HepG2 (cell line): Measurements from ENCODE around the gene EHD1. TPM values are rescaled to one million over a fixed set of nuclear protein-coding genes. Genes with fewer than 3 reads are reported as not detected.

ENCODE experiments used
- HDAC1 ChIP-seq: sonication (generic); formaldehyde crosslinking; IDR thresholded peaks from 2 replicates; pipeline ENCODE4 v1.5.1; 2020; ENCODE audit warnings: mild to moderate bottlenecking, missing genetic modification reagents
- IRX3 ChIP-seq: sonication (generic); formaldehyde crosslinking; IDR thresholded peaks from 2 replicates; pipeline ENCODE4 v1.8.1; 2023; ENCODE audit warnings: mild to moderate bottlenecking, low read depth, missing genetic modification reagents, borderline replicate concordance
- YY1 ChIP-seq: IDR thresholded peaks from 2 replicates; pipeline ENCODE4 v1.6.1; 2011; ENCODE audit warnings: low read length, low read depth, moderate library complexity, mild to moderate bottlenecking; ENCODE audit not compliant: insufficient read depth, insufficient replicate concordance
- ZNF552 ChIP-seq: sonication (generic); formaldehyde crosslinking; IDR thresholded peaks from 2 replicates; pipeline ENCODE4 v1.9.0; 2022; ENCODE audit warnings: missing genetic modification reagents, mild to moderate bottlenecking, borderline replicate concordance
- ZNF761 ChIP-seq: sonication (generic); formaldehyde crosslinking; conservative IDR thresholded peaks from 2 replicates; pipeline ENCODE4 v1.4.0; 2020; ENCODE audit warnings: mild to moderate bottlenecking, missing genetic modification reagents
- ZNF768 ChIP-seq: sonication (generic); formaldehyde crosslinking; IDR thresholded peaks from 2 replicates; pipeline ENCODE4 v1.4.0; 2020; ENCODE audit warnings: missing genetic modification reagents
- ZNF792 ChIP-seq: IDR thresholded peaks from 2 replicates; pipeline ENCODE4 v1.6.1; 2016
- ZSCAN30 ChIP-seq: sonication (generic); formaldehyde crosslinking; IDR thresholded peaks from 2 replicates; pipeline ENCODE4 v1.5.0; 2020; ENCODE audit warnings: mild to moderate bottlenecking, missing genetic modification reagents
- polyA plus RNA-seq, 8 experiments: library from polyadenylated mRNA; depleted of rRNA in 3 of 8; stranded (reverse) in 7 of 8; unstranded in 1 of 8; fragments of >200 nt; fragmentation: Illumina TruSeq in 4 of 8; extraction: Trizol in 4 of 8; gene quantifications; 2 replicates each; pipeline versions ENCODE4 v1.2.1 to v1.2.3, GENCODE V29; 2011 to 2016; ENCODE audit warnings: low read depth in 4 of 8, missing spikeins in 1 of 8, mixed read lengths in 1 of 8; ENCODE audit not compliant: insufficient read depth in 1 of 8
- total RNA-seq, 5 experiments: library from RNA; depleted of rRNA; stranded (reverse); fragments of >200 nt; fragmentation: Illumina TruSeq; extraction: Trizol; gene quantifications; 2 replicates each; pipeline ENCODE4 v1.2.3, GENCODE V29; 2016; ENCODE audit warnings: low read depth in 1 of 5
- TF ChIP-seq, protein P1 (sequence below): sonication (generic); formaldehyde crosslinking; IDR thresholded peaks from 2 replicates; pipeline ENCODE4 v1.5.0; 2020; ENCODE audit warnings: mild to moderate bottlenecking, missing genetic modification reagents
- TF ChIP-seq, protein P2 (sequence below): sonication (generic); formaldehyde crosslinking; conservative IDR thresholded peaks from 2 replicates; pipeline ENCODE4 v1.8.1; 2023; ENCODE audit warnings: missing genetic modification reagents
- TF ChIP-seq, protein P3 (sequence below): sonication (generic); formaldehyde crosslinking; IDR thresholded peaks from 2 replicates; pipeline ENCODE4 v1.8.1; 2022; ENCODE audit warnings: low read depth, mild to moderate bottlenecking, missing genetic modification reagents
- TF ChIP-seq, protein P4 (sequence below): sonication (generic); formaldehyde crosslinking; IDR thresholded peaks from 2 replicates; pipeline ENCODE4 v1.4.0; 2020; ENCODE audit warnings: missing genetic modification reagents
- TF ChIP-seq, protein P5 (sequence below): sonication (generic); formaldehyde crosslinking; IDR thresholded peaks from 2 replicates; pipeline ENCODE4 v1.4.0; 2020; ENCODE audit warnings: missing genetic modification reagents, borderline replicate concordance

EHD1 gene
- total and polyA plus RNA-seq, 2 of the 13 experiments (the other 11 are each of a cell fraction or from before 2014, with no cell fraction given) = 23.6 to 26.6 TPM

DNA sequence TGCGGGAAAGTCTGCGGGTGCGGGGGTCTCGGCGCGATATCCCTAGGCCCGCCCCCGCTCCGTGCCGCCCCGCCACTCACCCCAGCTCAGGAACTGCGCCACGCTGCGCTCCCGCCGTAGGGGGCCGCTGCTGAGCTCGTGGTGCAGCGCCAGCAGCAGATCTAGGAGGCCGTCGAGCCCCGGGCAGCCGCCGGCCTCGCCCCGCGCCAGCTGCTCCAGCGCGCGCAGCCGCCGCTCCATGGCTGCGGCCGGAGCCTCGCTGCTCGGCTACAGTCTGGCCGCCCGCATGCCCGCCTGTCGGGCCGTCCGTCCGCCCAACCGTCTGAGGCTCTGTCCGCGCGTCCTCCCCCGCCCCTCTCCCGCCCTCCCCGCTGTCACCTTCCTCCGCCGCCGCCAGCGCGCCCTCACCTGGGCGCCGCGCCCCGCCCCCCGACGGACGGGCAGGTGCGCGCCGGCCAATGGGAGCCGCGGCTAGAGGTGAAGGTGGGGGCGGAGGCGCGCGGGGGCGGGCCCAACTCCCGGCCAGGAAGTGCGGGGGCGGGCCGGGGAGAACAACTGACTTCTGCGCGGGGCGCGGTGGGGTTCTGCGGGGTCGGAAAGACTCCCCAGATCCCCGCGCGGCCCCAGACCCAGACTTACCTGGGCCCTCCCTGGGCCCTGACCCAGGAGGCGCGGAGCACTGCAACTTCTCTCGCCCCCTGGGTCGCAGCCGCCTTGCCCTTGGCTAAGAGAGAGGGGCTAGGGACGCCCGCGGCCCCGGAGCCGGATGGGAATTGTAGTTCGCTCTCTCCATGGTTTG is 33.9 kb downstream of the EHD1 start, which contains the start of gene CDC42BPG (continued):
- TF ChIP-seq, protein P1, sequence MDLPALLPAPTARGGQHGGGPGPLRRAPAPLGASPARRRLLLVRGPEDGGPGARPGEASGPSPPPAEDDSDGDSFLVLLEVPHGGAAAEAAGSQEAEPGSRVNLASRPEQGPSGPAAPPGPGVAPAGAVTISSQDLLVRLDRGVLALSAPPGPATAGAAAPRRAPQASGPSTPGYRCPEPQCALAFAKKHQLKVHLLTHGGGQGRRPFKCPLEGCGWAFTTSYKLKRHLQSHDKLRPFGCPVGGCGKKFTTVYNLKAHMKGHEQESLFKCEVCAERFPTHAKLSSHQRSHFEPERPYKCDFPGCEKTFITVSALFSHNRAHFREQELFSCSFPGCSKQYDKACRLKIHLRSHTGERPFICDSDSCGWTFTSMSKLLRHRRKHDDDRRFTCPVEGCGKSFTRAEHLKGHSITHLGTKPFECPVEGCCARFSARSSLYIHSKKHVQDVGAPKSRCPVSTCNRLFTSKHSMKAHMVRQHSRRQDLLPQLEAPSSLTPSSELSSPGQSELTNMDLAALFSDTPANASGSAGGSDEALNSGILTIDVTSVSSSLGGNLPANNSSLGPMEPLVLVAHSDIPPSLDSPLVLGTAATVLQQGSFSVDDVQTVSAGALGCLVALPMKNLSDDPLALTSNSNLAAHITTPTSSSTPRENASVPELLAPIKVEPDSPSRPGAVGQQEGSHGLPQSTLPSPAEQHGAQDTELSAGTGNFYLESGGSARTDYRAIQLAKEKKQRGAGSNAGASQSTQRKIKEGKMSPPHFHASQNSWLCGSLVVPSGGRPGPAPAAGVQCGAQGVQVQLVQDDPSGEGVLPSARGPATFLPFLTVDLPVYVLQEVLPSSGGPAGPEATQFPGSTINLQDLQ = peak; percentile 34; the same call in 1 of the 2 replicates
- TF ChIP-seq IRX3 (CRISPR knock-in tag) (0 out of 2 replicates have a peak, but pooled peaks have one; percentile 40), ZNF761 (CRISPR knock-in tag) (no peak), ZNF792 (CRISPR knock-in tag) (no peak), ZSCAN30 (no peak), HDAC1 (no peak), ZNF552 (0 out of 2 replicates have a peak, but pooled peaks have one; percentile 8), YY1 (peak; percentile 44), ZNF768 (CRISPR knock-in tag) (peak; percentile 28; the same call in 1 of the 2 replicates)
- TF ChIP-seq, protein P2, sequence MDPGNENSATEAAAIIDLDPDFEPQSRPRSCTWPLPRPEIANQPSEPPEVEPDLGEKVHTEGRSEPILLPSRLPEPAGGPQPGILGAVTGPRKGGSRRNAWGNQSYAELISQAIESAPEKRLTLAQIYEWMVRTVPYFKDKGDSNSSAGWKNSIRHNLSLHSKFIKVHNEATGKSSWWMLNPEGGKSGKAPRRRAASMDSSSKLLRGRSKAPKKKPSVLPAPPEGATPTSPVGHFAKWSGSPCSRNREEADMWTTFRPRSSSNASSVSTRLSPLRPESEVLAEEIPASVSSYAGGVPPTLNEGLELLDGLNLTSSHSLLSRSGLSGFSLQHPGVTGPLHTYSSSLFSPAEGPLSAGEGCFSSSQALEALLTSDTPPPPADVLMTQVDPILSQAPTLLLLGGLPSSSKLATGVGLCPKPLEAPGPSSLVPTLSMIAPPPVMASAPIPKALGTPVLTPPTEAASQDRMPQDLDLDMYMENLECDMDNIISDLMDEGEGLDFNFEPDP (CRISPR knock-in tag) = no peak
- TF ChIP-seq, protein P3, sequence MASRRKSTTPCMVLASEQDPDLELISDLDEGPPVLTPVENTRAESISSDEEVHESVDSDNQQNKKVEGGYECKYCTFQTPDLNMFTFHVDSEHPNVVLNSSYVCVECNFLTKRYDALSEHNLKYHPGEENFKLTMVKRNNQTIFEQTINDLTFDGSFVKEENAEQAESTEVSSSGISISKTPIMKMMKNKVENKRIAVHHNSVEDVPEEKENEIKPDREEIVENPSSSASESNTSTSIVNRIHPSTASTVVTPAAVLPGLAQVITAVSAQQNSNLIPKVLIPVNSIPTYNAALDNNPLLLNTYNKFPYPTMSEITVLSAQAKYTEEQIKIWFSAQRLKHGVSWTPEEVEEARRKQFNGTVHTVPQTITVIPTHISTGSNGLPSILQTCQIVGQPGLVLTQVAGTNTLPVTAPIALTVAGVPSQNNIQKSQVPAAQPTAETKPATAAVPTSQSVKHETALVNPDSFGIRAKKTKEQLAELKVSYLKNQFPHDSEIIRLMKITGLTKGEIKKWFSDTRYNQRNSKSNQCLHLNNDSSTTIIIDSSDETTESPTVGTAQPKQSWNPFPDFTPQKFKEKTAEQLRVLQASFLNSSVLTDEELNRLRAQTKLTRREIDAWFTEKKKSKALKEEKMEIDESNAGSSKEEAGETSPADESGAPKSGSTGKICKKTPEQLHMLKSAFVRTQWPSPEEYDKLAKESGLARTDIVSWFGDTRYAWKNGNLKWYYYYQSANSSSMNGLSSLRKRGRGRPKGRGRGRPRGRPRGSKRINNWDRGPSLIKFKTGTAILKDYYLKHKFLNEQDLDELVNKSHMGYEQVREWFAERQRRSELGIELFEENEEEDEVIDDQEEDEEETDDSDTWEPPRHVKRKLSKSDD (CRISPR knock-in tag) = 0 out of 2 replicates have a peak, but pooled peaks have one; percentile 40
- TF ChIP-seq, protein P4, sequence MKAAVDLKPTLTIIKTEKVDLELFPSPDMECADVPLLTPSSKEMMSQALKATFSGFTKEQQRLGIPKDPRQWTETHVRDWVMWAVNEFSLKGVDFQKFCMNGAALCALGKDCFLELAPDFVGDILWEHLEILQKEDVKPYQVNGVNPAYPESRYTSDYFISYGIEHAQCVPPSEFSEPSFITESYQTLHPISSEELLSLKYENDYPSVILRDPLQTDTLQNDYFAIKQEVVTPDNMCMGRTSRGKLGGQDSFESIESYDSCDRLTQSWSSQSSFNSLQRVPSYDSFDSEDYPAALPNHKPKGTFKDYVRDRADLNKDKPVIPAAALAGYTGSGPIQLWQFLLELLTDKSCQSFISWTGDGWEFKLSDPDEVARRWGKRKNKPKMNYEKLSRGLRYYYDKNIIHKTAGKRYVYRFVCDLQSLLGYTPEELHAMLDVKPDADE (CRISPR knock-in tag) = no peak
- TF ChIP-seq, protein P5, sequence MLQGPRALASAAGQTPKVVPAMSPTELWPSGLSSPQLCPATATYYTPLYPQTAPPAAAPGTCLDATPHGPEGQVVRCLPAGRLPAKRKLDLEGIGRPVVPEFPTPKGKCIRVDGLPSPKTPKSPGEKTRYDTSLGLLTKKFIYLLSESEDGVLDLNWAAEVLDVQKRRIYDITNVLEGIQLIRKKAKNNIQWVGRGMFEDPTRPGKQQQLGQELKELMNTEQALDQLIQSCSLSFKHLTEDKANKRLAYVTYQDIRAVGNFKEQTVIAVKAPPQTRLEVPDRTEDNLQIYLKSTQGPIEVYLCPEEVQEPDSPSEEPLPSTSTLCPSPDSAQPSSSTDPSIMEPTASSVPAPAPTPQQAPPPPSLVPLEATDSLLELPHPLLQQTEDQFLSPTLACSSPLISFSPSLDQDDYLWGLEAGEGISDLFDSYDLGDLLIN (CRISPR knock-in tag) = no peak
